Measurements from ENCODE around the gene ATP10B.
"Not testable (repeated sequence)": the region's sequence is repeated elsewhere in the genome, so short reads cannot be mapped to it uniquely, and the experiment has no call there.

The ATP10B gene

DNA sequence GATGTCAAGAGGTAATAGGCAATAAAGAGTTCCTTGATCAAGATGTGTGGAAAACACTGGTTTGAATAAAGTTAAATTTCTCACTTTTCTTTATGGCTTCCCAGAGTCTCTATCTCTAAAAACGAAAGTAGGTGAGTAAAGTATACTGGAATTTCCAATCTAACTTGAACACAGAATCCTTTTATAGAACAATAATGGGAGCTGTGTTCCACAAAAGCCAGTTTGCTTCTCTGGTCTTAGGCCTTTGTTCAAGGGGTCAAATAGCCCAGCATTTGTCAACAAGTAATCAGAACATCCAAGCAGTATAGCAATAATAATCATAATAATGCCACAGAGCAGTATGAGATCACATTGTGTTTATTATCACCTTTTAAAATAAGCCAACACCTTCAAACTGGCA is 20.2 kb downstream of the ATP10B start:
- DNase-seq (ENCODE audit: low read depth in 2 of 2) = no peak

DNA sequence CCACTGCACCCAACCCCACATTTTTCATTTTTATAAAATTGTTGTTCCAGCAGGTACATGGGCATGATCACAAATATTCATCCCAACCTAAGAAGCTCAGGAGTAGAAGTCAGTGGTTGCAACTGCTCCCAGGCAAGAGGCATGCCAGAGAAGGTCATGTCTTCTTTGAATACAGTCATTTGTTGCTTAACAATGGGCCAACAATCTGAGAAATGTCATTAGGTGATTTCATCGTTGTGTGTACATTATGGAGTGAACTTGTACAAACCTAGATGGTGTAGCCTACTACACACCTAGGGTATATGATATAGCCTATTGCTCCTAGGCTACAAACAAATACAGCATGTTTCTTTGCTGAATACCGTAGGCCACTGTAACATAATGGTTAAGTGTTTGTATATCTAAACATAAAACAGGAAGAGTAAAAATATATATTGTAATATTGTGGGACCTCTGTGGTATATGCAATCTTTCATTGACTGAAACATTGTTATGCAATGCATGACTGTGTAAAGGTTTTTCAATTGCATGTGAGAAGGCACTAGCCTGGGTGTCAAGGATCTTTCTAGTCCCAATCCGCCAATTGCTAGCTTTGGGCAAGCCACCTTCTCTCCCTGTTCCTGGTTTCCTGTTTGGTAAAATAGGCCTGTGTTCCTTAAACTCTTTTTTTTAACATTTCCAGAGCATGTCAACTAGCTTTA is 27.6 kb downstream of the ATP10B start:
- DNase-seq (ENCODE audit: low read depth in 2 of 2) = no peak

DNA sequence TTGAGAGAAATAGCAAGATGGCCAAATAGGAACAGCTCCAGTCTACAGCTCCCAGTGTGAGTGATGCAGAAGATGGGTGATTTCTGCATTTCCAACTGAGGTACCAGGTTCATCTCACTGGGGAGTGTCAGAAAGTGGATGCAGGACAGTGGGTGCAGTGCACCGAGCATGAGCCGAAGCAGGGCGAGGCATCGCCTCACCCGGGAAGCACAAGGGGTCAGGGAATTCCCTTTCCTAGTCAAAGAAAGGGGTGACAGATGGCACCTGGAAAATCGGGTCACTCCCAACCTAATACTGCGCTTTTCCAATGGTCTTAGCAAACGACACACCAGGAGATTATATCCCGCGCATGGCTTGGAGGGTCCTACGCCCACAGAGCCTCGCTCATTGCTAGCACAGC is 39.0 kb downstream of the ATP10B start:
- not testable (repeated sequence) for DNase-seq (ENCODE audit: low read depth in 2 of 2)

DNA sequence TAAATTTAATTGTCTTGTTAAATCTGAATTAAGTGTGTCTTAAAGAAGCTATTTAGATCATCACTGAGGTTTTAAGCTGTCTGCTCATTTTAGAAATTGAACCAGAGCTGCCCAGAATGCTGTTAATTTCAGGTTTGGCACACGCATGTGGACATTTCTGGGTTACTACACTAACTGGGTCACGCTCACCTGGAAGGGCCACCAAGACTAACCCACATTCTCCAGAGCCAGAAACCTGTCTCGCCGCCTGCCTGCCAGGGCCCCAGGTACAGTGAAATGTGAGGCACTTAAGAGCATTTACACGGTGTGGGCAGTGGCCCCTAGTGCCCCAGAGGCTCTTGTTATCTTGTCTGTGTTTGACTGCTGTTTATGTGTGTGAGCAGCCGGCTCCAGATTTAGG is 46.6 kb downstream of the ATP10B start:
- DNase-seq (ENCODE audit: low read depth in 2 of 2) = no peak

DNA sequence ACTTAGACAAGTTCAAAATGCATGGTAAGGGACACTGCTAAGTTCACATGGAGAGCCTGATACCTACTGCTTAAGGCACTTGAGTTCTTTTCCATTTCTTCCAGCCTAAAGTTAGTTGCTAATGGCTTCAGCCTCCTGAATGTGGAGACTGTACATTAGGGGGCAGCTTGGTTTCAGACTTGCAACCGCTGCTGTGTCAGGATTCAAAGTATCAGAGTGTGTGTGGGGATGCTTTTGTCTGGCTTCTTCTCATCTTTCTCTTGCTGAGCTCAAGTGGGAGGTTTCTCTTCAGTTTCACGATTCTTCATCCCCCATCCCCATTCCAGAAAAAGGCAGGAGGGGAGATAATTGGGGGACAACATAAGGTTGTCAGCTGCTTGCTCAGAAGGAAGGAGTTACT is 49.4 kb downstream of the ATP10B start:
- no peak for DNase-seq (ENCODE audit: low read depth in 2 of 2)

- DNase-seq (ENCODE audit: low read depth in 2 of 2) = no peak
Observed at GRCh38 chr5:160800375-160801275, 51.4 kb downstream of the ATP10B start.

DNA sequence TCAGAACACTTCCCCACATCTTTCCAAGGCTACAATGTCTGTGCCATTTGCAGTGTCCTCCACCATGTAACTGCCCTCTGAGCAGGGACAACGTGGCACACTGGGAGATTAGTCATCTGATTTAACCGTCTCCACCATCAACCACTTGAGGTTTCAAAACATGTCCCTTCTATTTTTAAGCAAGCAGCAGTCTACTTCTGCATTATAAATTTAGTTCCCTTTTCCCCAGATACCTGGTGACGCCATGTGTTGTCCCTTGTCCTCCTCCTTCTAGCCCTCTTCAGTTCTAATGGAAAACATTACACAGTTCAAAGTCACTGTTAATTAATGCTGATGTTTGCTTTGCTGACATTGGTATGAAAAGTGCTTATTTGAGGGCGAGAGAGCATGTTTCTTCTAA is 52.8 kb downstream of the ATP10B start:
- no peak for DNase-seq (ENCODE audit: low read depth in 2 of 2)

DNA sequence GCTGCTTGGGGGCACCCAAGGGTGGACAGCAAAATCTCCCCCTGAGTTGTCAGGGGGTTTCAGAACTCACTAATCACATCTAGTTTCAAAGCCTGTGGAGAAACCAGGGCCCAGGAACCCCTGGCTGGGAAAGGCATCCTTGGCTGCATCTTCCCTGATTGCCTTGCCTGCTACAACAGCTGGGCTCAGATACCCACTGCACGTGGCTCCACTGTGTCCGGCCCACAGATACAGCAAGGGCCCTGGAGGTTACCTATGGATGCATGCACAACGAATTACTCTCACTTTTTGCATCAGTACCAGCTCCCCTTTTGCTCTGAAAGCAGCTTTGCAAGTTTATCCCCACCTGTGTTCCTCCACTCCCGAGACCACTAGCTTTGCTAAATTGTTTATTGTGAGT is 55.0 kb downstream of the ATP10B start:
- no peak for DNase-seq (ENCODE audit: low read depth in 2 of 2)

DNA sequence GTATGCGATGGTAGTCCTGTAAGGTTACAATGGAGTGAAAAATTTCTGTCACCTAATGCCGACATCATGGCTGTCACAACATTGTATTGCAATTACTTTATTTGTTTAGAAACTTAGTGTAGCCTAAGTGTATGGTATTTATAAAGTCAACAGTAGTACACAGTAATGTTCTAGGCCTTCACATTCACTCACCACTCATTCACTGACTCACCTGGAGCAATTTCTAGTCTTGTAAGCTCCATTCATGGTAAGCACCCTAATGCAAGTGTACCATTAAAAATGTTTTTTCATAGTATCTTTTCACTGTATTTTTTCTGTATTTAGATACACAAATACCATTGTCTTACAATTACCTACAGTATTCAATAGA is 58.5 kb downstream of the ATP10B start:
- no peak for DNase-seq (ENCODE audit: low read depth in 2 of 2)

DNA sequence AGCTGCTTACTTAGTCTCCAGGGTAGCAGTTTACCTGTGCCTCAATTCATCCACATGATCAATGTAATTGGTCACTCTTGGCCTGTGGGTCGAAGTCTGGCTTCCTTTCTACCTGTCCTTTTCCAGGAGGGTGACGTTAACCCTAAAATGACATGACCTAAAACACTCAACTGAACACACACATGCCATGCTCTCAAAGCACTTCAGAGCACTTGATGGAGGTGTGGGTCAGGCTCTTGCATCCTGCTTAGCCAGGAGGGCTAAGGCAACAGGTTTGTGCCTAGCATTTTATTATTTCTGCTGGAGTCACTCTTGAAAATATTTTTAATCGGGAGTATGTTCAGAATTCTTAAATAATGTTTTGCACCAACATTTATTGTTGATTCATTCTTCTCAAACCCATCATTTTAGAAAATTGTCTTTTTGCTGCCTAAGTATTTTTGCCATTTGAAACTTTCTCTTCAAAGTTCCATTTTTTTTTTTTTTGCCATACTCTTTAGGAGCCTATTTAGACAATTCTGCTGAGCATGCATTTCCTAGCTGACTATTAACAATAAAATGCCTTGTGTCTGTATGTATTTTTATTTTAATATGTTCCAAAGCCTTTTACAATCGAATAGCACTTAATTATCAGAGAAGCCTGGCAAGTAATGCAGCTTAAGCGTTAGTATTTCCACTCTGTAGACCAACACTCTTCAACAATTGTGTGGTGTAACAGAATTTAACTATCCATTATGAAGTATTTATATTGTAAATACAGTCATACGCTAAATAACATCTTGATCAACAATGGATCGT is 59.1 kb downstream of the ATP10B start:
- no peak for DNase-seq (ENCODE audit: low read depth in 2 of 2)

DNA sequence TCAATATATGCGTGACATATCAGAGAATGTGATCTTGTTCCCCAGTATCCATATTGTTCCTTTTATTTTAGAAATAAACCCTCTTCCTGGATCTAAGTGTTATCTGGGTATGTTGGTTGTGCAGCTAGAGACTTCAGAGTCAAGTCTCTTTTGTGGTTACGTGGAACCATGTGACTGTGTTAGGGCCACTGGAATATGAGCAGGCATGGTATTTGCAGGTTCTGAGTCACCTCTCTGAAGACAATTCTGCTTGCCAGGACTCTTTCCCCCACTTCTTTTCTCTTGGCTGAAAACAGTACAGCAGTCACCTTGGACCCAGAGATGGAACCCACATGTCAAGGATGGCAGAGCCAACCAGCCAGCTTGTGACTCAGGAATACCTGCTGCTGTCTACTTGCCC is 59.7 kb downstream of the ATP10B start:
- DNase-seq (ENCODE audit: low read depth in 2 of 2) = no peak

- DNase-seq (ENCODE audit: low read depth in 2 of 2) = no peak
Observed at GRCh38 chr5:160789219-160789859, 62.7 kb downstream of the ATP10B start.

- DNase-seq (ENCODE audit: low read depth in 2 of 2) = no peak
Observed at GRCh38 chr5:160788102-160788660, 63.8 kb downstream of the ATP10B start.

GRCh38 chr5:160787240-160787639 is 64.8 kb downstream of the ATP10B start:
- DNase-seq (ENCODE audit: low read depth in 2 of 2) = no peak

GRCh38 chr5:160774666-160775315 is 77.2 kb downstream of the ATP10B start:
- DNase-seq (ENCODE audit: low read depth in 2 of 2) = no peak

DNA sequence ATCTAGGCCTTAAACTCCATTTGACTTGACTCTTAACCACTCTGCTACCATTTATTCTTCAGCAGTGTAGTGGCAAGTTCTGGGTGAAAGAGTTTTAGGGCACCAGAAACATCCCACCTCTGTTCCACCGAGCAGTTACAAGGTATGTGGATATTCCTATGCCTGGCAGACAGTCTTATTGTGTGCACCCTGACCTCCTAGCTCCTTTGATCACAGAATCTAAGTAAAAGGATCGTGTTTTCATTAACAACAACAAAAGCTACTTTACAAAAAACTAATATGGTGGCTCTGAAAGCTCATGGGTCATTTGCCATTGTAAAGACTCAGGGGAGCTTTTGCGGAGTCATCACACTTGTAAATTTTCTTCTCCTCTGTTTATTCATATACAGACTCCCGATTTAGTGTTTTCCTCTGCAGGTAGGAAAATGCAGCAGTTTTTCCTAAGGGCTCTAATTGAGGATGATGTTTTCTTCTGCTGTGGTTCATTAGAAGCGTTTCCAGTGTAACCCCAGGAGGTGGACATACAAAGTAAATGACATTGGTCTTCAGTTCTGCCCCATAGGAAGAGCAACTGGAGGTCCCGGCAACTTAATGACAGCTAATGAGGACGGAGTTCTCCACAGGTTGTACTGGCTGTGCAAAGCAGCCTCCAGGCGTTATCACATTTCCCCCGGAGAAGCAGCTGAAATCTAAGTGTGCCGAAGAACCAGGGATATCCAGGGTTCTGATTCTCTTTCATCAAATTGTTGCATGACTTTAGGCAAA is 78.2 kb downstream of the ATP10B start:
- DNase-seq (ENCODE audit: low read depth in 2 of 2) = no peak

DNA sequence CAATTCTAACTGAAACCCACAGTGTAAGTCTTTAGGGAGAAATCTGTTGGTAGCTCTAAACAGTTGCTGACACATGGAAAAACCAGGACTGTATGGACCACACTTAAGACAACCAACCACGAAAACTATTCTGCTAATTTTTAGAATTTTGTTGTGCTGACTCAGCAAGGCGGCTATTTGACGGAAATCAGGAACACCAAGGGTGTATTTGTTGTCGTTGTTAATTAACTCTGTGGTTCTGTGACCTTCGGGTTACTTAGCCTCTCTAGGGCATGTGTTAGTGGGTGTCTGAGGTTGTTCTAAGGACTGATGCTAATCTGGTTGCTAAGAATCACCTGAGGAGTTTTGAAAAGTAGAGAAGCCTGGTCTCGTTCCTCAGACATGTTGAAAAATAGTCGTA is 79.2 kb downstream of the ATP10B start:
- no peak for DNase-seq (ENCODE audit: low read depth in 2 of 2)

DNA sequence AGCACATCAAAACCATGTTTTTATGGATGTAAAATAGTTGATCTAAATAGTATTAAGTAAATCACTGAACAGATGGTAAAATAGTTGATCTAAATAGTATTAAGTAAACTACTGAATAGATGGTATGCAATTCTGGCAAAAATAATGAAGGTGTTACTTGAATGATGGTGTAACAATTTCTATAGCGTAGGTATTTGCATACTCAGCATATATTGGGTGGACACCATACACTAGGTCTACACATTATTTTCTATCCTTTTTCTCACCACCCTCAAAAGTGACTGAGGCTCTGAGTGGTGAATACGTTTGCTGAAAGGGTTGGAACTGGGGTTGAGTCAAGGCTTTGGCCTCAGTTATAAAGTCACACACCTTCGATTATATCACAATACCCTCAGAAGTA is 81.3 kb downstream of the ATP10B start:
- DNase-seq (ENCODE audit: low read depth in 2 of 2) = no peak

DNA sequence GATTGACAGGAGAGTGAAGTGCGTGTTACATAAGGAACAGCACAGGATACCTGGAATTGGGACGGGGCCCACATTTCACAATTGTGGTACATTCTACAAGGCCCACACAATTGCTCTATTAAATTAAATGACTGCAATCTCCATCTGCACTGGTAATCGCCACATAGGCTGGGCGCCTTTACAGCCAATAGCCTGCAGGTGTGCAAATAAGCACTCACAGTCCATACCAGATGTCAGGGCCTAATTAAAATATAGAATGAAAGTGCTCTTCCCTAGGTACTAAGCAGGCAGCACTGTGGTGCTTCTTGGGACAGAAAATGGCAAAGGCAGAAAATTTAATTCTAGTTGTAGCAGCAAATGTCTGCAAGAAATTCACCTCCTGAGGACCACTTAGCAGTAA is 82.7 kb downstream of the ATP10B start:
- DNase-seq (ENCODE audit: low read depth in 2 of 2) = no peak

- no peak for DNase-seq (ENCODE audit: low read depth in 2 of 2)
Observed at GRCh38 chr5:160767062-160767461, 84.9 kb downstream of the ATP10B start.

All from fibroblast of skin of left biceps (primary cell).